ENCODE results near the gene TMX2. TPM values are rescaled to one million over a fixed set of nuclear protein-coding genes. Genes with fewer than 3 reads are reported as not detected.
"Not testable (repeated sequence)": the region's sequence is repeated elsewhere in the genome, so short reads cannot be mapped to it uniquely, and the experiment has no call there.

The TMX2 gene
- total RNA-seq, result 65.6 TPM
- long read RNA-seq, transcript TMX2-201 (8 exons, 1,631 nt), result major isoform, 69 of 84 reads
- long read RNA-seq, partial matches to known transcripts, result 3 of 84 reads
- long read RNA-seq, other reads (novel, unspliced or antisense), result 7 of 84 reads

- intact Hi-C loops (cut with micrococcal nuclease), result loop anchor here (2.0 kb wide), 1 partner anchor 44 kb away; the partner anchor contains the start of gene ZDHHC5
- DNase-seq, result peak; percentile 94
- peak; percentile 97 for ATAC-seq
Measured at GRCh38 chr11:57712256-57713150, at the start of gene TMX2. TSS of gene TMX2 (plus strand) at chr11:57712593. CDS start at chr11:57712619, 26 bp downstream.

DNA sequence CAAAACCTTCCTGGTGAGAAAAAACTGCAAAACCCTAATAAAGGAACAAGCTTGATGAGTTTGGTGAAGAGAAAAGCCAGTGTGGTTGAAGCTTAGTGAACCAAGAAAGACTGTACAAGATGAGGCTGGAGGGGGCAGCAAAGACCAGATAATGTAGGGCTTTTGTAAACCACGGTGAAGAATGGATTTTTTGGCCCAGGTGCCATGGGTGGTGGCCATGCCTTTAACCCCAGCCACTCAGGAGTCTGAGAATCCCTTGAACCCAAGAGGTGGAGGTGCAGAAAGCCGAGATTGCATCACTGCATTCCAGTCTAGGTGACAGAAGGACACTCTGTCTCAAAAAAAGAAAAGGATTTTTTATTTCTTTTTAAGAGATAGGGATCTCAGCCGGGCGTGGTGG, 49.5 kb upstream of the TMX2 start:
- ATAC-seq, result no peak
- no peak for DNase-seq
- intact Hi-C loops (cut with micrococcal nuclease), result no loop called here

DNA sequence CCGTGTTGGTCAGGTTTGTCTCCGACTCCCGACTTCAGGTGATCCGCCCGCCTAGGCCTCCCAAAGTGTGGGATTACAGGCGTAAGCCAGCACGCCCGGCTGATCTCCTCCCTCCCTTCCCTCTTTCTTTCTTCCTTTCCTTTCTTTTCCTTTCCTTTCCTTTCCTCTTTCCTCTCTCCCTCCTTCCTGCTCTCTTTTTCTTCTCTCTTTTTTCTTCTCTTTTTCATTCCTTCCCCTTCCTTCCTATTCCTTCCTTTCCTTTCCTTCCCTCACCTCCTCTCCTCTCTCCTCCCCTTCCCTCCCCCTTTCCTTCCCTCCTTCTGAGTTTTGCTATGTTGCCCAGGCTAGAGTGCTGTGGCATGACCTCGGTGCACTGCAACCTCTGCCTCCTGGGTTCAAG, 48.4 kb upstream of the TMX2 start:
- ATAC-seq (no peak), DNase-seq (no peak)
- intact Hi-C loops (cut with micrococcal nuclease), result no loop called here

DNA sequence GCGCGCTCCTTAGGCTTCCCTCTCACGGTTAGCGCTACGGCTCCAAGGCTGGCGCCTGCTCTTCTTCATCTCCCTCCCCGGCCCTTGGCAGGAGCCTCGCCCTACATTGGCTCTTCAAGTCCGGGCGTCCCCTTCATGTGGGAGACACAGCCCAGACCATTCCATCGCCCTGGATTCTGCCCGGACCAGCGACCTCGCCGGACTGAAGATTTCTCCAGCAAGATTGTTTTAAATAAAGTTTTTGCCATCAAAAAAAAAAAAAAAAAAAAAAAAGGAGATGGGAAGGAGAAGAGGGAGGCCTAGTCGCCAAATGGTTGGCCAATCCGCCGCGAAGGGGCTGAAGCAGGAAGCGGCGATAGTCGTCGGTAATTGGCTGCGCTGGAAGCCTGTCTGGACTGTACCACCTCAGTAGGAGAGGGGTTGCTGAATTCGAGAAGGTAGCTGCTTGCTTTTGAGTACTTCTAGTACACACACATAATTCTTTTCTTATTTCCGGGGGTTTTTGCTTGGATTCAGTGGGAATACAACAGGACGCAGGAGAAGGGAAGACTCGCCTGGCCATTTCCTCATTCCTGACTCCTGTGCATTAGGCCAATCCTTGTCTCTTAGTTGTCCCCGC, 45.2 kb upstream of the TMX2 start:
- ATAC-seq, result peak; percentile 87
- intact Hi-C loops (cut with micrococcal nuclease), result no loop called here
- peak; percentile 97 for DNase-seq

DNA sequence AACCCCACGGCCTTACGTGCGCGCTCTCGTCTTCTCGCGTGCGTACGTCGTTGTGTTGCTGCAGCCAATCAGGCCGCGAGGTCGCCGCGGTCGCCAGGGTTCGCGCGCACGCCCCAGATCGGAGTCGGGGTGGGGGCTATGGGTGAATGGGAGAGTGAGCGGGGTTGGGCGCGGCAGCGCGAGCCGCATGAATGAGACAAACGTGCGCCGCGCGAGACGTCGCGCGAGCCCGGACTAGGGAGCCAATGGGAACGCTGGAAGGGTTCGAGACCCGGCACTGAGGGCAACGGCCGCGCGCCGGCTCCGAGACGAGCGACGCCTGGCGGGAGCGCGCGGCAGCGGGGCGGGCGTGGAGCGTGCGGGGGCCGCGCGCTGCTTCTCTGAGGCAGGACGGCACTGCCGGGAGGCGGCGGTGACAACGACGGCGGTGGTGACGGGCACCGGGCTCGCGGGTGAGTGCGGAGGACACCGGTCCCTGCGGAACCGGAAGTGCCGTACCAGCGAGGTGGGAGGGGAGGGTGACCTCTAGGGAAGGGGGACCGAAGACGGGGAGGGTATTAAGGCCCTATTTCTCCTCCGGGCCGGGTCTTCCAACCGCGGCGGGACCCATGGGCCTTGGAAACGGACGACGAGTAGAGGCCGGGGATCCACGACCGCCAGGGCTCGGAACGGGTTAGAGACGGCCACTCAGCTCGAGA, 44.5 kb upstream of the TMX2 start, which contains the start of gene ZDHHC5:
Gene ZDHHC5, plus strand, starts transcription at position 379 of the 698 bp plus-strand sequence. CDS start 4,977 bp downstream, outside the sequence.
- peak; percentile 95 for ATAC-seq
- peak; percentile 100 for DNase-seq
- intact Hi-C loops (cut with micrococcal nuclease), result loop anchor here (2.0 kb wide), 2 partner anchors 45 to 75 kb away; partner anchors contain the start of genes MED19 and TMX2

DNA sequence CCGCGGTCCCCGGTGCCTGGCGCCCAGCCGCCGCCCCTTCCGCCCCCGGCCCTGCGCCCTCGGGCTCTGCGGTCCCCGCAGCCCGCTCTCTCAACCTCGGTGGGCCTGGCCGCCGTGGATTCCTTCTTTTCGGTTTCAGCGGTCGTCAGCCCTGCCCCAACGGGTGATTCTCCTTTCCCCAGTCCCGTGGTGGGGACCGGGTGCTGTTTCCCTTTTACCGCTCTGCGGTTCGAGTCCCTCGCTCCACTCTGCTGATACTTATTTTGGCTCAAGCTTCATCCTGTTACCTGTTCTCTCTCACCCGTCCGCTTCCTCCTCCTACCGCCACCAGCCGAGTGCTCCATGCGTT, 44.0 kb upstream of the TMX2 start:
- DNase-seq (no peak), ATAC-seq (peak; percentile 6)
- intact Hi-C loops (cut with micrococcal nuclease), result loop anchor here (2.0 kb wide), 2 partner anchors 44 to 74 kb away; partner anchors contain the start of genes MED19 and TMX2

DNA sequence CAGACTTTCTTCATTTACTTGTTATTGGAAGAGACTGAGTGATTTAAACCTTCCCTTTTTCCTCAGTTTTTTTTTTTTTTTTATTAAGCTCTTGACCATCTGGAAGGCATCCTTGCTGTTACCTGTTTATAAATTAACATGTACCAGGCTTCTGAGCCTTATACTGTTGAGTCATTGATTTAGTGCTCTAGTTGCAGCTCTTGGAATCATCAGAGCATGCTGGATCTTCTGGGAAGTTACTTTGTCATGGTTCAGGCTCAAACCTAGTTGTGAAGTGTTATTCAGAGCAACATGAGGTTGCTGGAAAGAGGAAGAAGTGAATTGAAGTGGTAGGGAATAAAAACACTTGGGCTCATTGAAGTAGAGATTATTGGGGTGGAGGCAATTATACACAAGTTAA, 38.1 kb upstream of the TMX2 start:
- ATAC-seq (no peak), DNase-seq (no peak)
- intact Hi-C loops (cut with micrococcal nuclease), result no loop called here

- DNase-seq (no peak), ATAC-seq (no peak)
- intact Hi-C loops (cut with micrococcal nuclease), result no loop called here
Measured at GRCh38 chr11:57675176-57675941, 37.0 kb upstream of the TMX2 start.

- ATAC-seq (no peak), DNase-seq (no peak)
- intact Hi-C loops (cut with micrococcal nuclease), result no loop called here
Measured at GRCh38 chr11:57679396-57679795, 33.0 kb upstream of the TMX2 start.

DNA sequence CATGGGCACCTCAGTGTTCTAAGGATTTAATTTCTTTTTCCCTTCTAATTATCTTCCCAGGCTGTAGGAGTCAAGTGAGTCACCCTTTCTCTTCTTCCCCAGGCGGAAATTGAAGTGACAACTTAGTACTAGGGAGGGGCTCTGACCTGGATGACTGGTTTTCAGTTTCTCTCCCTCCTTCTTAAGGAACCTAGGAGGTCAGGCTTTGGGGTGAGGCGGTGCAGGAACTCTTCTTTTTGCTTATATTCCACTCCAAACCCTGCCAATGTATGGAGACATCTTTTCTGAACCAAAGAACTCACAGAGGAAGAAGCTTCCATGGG, 31.9 kb upstream of the TMX2 start:
- intact Hi-C loops (cut with micrococcal nuclease), result no loop called here
- ATAC-seq (no peak), DNase-seq (no peak)

DNA sequence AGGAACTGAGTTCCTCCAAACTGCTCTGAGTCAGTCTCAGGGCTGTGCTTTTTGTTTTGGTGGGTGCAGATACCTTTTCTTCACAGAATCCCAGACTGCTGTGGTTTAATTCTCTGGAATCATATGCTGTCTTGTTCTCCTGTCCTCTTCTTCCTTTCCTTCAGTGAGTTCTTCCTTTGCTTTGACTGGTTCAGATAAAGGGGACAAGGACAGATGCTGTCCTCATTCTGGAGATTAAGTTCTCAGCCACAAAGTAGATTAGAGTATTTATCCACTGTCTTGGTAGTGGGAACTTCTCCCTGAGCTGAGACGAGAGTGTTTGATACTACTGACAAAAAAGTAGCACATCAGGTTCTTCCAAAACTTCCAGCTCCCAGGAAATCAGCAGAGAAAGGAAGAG, 31.2 kb upstream of the TMX2 start:
- intact Hi-C loops (cut with micrococcal nuclease), result no loop called here
- DNase-seq (no peak), ATAC-seq (no peak)

GRCh38 chr11:57690474-57690873, 21.9 kb upstream of the TMX2 start:
- intact Hi-C loops (cut with micrococcal nuclease); DNase-seq; ATAC-seq: not testable (repeated sequence)

DNA sequence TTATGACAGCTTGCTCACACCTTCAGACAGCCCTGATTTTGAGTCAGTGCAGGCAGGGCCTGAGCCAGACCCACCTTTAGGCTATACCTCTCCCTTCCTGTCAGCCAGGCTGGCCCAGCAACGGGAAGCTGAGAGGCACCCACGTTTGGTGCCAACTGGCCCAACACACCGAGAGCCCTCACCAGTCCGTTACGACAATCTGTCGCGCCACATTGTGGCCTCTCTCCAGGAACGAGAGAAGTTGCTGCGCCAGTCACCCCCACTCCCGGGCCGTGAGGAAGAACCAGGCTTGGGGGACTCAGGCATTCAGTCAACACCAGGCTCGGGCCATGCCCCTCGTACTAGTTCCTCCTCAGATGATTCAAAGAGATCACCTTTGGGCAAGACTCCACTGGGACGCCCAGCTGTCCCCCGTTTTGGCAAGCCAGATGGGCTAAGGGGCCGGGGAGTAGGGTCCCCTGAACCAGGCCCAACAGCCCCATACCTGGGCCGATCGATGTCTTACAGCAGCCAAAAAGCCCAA, 13.5 kb upstream of the TMX2 start:
- ATAC-seq (peak; percentile 29), DNase-seq (no peak)
- intact Hi-C loops (cut with micrococcal nuclease), result no loop called here

DNA sequence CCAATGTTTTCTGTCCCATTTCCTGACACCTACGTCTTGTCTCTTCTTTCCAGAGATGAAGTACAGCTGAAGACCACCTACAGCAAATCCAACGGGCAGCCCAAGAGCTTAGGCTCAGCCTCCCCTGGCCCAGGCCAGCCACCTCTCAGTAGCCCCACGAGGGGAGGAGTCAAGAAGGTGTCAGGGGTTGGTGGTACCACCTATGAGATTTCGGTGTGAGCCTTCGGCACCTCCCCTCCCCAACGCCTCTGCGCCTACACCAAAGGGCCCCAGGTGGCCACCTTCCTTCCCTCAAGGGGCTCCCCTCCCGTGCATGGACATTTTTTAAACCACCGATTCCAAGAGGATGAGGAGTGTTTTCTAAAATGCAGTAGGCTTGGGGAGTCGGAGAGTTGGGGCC, 12.6 kb upstream of the TMX2 start:
- intact Hi-C loops (cut with micrococcal nuclease), result no loop called here
- no peak for DNase-seq
- ATAC-seq, result no peak

DNA sequence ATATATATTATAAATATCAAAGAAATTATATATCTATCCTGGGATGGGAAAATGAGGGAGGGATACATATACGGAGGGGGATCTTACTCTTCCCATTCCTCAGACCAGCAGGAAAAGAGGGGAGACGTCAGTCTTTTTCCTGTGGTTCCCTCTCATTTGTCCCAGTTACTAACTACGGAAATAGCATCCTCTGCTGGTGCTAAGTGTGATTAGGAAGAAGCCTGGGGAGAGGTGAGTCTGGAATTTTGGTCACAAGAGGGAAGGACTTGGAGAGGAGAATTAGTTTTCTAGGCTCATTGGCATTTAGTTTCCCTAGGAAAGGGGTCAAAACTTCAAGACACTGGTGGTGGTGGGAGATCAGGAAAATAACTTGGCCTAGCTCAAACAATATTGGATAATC, 12.0 kb upstream of the TMX2 start:
- DNase-seq (no peak), ATAC-seq (no peak)
- intact Hi-C loops (cut with micrococcal nuclease), result no loop called here

DNA sequence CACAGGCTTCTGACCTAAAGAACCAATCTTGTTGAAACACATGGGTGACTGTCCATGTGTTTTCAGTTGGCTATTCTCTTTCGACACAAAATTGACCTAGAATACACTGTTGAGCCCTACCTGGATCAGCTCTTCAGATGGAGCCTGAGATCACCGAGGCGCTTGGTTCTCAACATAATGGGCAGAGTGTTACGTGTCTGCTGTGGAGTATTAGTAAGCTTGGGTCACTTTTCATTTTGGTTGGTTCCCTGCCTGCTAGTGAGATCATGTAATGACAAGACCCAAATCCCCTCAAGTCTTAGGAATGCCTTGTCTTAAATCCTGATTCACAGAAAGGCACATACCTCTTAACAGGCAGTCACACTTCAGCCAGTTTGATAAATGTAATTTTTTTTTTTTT, 9.1 kb upstream of the TMX2 start:
- DNase-seq (no peak), ATAC-seq (no peak)
- intact Hi-C loops (cut with micrococcal nuclease), result no loop called here

DNA sequence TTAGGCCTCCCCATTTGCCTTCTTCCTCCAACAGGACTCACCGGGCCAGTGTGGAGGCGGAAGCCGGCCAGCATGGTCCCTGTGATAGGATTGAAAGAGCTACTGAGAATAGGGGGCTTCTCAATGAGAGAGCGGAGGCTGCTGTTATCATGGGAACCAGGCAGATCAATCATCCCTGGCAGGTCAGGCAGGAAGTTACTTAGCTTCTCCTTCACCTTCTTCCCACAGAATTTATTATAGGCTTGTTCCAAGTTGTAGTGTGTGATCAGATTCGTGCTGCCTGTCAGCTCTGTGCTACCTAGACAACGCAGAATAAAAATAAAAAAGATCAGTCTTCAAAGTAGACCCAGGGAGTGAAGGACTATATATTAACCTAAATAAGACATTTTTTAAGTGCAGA, 7.5 kb upstream of the TMX2 start:
- no peak for DNase-seq
- no peak for ATAC-seq
- intact Hi-C loops (cut with micrococcal nuclease), result no loop called here

GRCh38 chr11:57705432-57705831, 7.0 kb upstream of the TMX2 start:
- ATAC-seq; DNase-seq; intact Hi-C loops (cut with micrococcal nuclease): not testable (repeated sequence)
